CD1c-positive myeloid dendritic cell (primary cell): Measurements from ENCODE around the gene RIPOR2.
A peak's percentile ranks its signal among the peaks of the same experiment; 100 is the strongest.
"Not testable (repeated sequence)": the region's sequence is repeated elsewhere in the genome, so short reads cannot be mapped to it uniquely, and the experiment has no call there.

Experiments
- DNase-seq: peaks from one replicate; pipeline ENCODE4 v3.0.0-alpha.2; 2016; ENCODE audit errors: extremely low spot score

The RIPOR2 gene

GRCh38 chr6:24877747-24878146, 58.0 kb downstream of the RIPOR2 start:
- DNase-seq, result not testable (repeated sequence)

DNA sequence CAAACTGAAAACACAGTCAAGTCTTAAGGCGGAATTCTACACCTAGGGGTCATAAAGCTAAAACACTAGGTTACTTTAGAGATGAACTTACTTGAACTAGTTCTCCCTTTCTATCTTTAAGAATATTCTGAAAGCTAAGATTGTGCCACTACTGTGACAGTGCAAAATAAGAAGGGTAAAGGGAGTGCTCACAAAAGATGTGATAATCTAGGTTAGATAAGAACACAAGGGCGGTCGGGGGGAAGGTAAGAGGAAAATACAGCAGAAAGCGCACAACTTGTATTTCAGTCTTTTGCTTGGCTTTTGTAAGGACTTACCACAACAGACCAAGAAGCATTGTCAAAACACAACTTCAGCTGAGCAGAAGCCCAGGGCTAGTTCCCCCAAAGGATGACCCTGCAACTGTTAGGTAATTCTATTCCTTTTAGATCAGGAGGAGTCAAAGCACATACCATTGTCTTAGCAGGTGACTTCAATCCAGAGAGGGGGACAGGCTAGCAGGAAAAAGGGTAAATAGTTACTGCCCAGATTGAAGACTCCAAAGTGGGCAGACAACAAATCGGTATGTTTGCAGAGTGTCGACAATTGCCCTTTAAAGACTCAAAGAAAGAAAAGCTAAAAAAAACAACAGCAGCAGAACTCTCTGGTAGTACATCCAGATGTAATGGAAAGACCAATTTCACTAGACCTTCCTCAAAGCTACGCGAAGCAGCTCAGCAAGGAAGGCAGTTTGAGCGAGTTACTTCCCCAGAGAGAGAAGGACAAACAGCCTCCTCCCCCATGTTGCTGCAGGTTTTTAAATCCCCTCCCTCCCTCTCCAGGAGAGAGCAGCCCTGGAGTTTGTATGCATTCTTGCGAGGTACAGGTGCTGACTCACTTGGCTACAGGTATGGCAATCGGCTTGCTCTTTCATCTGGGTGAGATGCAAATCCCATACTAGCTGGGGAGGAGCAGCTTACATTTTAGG, 59.0 kb downstream of the RIPOR2 start:
- DNase-seq, result no peak

- no peak for DNase-seq
Measured at GRCh38 chr6:24875534-24875901, 60.2 kb downstream of the RIPOR2 start.

GRCh38 chr6:24874776-24875533, 60.8 kb downstream of the RIPOR2 start:
- no peak for DNase-seq

DNA sequence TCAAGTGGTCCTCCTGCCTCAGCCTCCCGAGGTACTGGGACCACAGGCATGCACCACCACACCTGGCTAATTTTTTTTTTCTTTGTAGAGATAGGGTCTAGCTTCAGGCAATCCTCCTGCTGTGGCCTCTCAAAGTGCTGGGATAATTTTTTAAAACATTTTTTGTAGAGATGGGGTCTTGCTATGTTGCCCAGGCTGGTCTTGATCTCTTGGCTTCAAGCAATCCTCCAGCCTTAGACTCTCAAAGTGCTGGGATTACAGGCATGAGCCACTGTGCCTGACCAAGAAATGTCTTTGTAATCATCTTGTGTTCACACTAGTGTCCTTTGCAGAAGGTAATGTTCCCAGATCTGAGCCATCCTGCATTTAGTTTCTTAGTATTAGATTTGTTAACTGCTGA, 61.6 kb downstream of the RIPOR2 start:
- DNase-seq, result no peak

- DNase-seq, result no peak
Measured at GRCh38 chr6:24872779-24873178, 63.0 kb downstream of the RIPOR2 start.

- no peak for DNase-seq
Measured at GRCh38 chr6:24868765-24869164, 67.0 kb downstream of the RIPOR2 start.

DNA sequence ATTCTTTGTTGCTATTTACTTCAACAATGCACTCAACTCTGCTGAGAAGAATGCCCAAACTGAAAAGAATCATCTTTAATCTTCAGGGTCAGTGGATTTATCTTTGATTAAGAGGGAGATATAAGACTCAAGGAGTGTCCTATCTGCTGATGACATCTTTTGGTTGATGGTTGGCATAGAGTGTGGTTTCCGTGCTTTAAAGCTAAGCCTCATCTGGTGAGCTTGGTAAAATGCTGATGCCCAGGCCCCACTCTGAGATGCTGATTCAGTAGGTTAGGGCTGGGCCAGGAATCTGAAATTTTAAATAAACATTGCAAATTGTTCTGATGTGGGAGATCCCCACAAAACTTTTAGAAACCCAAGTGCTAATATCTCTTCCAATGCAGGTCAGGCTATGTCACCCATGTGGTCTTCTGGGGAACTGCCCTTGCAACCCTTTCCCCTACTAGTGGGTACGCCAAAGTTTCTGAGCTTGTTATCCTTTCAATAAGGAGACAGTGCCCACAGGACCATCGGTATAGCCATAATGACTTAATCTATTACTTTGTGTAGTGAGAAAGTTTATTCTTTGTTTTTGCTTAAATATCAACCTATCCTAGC, 68.6 kb downstream of the RIPOR2 start:
- no peak for DNase-seq

- DNase-seq, result no peak
Measured at GRCh38 chr6:24865161-24865560, 70.6 kb downstream of the RIPOR2 start.

- no peak for DNase-seq
Measured at GRCh38 chr6:24864343-24864742, 71.4 kb downstream of the RIPOR2 start.

DNA sequence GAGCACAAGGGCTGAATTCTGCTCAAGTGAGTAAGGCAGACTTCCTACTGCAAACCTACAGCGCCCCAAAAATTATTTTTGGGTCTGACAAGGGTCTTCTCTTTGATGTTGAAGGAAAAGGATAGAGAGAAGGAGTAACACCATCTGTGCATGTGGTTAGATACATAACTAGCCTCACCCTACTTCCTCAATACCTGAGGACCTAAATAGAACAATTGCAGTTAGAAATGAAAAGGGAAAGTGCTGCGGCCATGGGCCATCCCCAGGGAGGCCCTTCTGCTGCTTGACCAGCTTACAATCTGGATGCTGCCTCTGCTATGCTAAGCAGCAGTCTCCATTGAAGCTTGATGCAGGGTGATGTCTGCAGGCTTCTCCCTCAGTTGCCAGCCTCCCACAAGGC, 73.8 kb downstream of the RIPOR2 start:
- DNase-seq, result no peak

- DNase-seq, result no peak
Measured at GRCh38 chr6:24859608-24860200, 76.1 kb downstream of the RIPOR2 start.

DNA sequence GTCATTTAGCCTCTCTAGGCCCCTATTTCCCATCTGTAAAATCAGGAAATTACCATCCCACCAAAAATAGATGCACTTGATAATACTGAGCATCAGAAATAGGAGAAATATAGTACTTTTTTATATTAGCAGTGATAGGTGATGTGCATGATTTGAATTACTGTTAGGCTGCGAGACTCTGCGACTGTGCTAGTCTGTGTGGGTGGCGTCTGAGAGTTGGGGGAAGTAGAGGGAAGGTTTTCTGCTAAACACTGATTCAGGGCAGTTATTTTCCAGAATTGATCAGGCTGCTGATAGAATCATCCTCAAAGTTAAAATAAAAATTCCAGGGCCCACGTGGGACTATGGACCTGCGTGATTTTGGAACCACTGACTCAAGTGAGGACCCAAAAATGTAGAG, 76.6 kb downstream of the RIPOR2 start:
- DNase-seq, result peak; percentile 41

- peak; percentile 93 for DNase-seq
Measured at GRCh38 chr6:24858177-24858653, 77.5 kb downstream of the RIPOR2 start.

- DNase-seq, result peak; percentile 10
Measured at GRCh38 chr6:24856901-24857670, 78.7 kb downstream of the RIPOR2 start.

GRCh38 chr6:24856246-24856599, 79.5 kb downstream of the RIPOR2 start:
- DNase-seq, result no peak

DNA sequence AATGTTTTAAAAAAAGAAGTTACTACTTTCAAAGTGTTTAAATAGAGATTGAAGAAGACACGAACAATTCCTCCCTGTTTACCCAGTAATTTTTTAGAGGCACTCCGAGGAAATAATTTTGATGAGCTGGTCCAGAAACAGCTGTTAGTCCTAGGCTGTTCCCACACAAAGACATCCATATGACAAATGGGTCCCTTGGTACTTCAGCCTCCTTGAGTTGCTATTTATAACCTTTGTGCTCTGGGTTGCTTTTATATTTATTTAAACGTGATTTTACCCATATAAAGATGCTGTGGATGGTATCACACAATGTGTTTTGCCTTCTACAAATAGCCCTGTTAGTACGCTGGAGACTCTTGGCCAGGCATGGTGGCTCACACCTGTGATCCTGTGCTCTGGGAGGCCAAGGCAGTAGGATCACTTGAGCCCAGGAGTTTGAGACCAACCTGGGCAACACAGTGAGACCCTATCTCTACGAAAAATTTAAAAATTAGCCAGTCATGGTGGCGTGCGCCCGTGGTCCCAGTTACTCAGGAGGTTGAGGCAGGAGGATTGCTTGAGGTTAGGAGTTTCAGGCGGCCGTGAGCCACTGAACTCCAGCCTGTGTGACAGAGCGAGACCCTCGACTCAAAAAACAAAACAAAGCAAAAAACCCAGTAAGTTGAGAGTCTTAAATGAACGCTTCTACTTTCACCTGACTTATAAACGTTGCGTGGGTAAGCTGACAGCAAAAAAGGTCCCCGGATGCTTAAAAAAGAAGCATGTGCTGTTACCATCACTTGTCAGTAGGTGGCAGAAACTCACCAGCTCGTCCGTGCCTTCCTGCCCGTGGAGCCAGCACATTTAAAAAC, 80.1 kb downstream of the RIPOR2 start:
- DNase-seq, result peak; percentile 85

DNA sequence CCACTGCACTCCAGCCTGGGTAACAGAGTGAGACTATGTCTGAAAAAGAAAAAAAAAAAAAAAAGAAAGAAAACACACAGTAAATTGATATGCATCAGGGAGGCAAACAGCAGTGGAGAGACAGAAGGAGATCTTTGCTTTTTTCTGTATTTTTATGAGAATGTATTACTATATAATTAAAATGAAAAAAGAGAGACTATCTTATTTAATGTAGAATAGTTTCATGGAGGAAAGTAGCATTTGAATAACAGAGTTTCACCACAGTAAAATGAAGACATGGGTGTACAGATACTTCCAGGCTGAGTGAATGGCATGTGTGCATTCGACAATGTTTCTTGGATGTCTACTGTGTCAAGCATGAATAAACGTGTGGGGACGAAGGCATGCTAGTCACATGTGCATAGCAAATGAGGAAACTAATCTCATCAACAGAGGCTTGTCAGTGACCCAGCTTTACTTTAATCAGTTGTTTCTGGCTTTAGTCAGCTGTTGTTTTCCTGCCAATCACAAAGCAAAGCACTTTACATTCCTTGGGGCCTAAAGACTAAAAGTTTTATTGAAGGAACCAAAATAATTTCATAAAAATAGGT, 81.6 kb downstream of the RIPOR2 start:
- DNase-seq, result no peak

GRCh38 chr6:24851086-24851485, 84.7 kb downstream of the RIPOR2 start:
- DNase-seq, result no peak

DNA sequence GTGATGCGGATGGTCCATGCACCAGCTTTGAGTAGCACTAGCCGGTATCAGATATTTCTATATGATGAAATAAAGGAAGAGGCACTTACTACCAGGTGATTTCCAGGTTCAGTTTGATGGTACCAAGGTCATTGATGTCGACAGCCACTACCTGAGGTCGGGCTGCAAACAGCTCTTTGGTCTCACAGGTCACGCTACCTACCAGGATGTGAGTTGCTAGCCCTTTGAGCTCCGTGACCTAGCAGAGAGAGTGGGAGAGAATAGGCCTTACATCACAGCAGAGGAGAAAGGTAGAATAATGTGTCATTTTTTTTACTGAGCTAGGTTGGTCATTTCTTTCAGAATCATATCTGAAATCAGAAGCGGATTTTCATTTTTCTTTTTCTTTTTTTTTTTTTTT, 86.0 kb downstream of the RIPOR2 start:
- no peak for DNase-seq
